Type B pancreatic cell (in vitro differentiated cells): ENCODE data around the gene STOML3. TPM values are rescaled to one million over a fixed set of nuclear protein-coding genes. Genes with fewer than 3 reads are reported as not detected.

Source experiments
- DNase-seq: peaks from one replicate; pipeline ENCODE4 v3.0.0; 2021; ENCODE audit warnings: mixed read lengths; ENCODE audit not compliant: unreplicated experiment; ENCODE audit errors: extremely low spot score
- H3K27ac Mint-ChIP-seq: 2 replicates; pipeline ENCODE4 v1.8.0; 2021; ENCODE audit warnings: mild to moderate bottlenecking, mixed read lengths
- H3K27me3 Mint-ChIP-seq: 2 replicates; pipeline ENCODE4 v1.8.0; 2021; ENCODE audit warnings: mixed read lengths
- H3K36me3 Mint-ChIP-seq: 2 replicates; pipeline ENCODE4 v1.8.0; 2021; ENCODE audit warnings: mixed read lengths
- H3K4me1 Mint-ChIP-seq: one replicate; pipeline ENCODE4 v1.8.0; 2021; ENCODE audit warnings: mixed read lengths; ENCODE audit not compliant: unreplicated experiment
- H3K4me3 Mint-ChIP-seq: 2 replicates; pipeline ENCODE4 v1.8.0; 2021; ENCODE audit warnings: mild to moderate bottlenecking, mixed read lengths
- H3K9me3 Mint-ChIP-seq: 2 replicates; pipeline ENCODE4 v1.8.0; 2021; ENCODE audit warnings: mixed read lengths
- total RNA-seq: library from RNA; stranded (reverse); gene quantifications from 2 replicates; pipeline ENCODE4 v1.2.1, GENCODE V29; 2021; ENCODE audit warnings: low replicate concordance
- TF ChIP-seq, protein P1 (sequence below): fragments of 200-600 bp; sonication (generic); conservative IDR thresholded peaks from 2 replicates; pipeline ENCODE4 v1.5.0; 2021; ENCODE audit warnings: antibody characterized with exemption, mild to moderate bottlenecking

Gene STOML3
- total RNA-seq, 1 donor from 2014 or later: 0.56 TPM

- Mint-ChIP-seq H3K4me3 (no peak overlapping the region), H3K4me1 (no peaks in the 10 kb centered on the region), H3K36me3 (no peaks in the 10 kb centered on the region), H3K27me3 (peaks cover 3% of the 10 kb centered on the region), H3K9me3 (no peaks in the 10 kb centered on the region), H3K27ac (no peak overlapping the region)
- TF ChIP-seq, protein P1, sequence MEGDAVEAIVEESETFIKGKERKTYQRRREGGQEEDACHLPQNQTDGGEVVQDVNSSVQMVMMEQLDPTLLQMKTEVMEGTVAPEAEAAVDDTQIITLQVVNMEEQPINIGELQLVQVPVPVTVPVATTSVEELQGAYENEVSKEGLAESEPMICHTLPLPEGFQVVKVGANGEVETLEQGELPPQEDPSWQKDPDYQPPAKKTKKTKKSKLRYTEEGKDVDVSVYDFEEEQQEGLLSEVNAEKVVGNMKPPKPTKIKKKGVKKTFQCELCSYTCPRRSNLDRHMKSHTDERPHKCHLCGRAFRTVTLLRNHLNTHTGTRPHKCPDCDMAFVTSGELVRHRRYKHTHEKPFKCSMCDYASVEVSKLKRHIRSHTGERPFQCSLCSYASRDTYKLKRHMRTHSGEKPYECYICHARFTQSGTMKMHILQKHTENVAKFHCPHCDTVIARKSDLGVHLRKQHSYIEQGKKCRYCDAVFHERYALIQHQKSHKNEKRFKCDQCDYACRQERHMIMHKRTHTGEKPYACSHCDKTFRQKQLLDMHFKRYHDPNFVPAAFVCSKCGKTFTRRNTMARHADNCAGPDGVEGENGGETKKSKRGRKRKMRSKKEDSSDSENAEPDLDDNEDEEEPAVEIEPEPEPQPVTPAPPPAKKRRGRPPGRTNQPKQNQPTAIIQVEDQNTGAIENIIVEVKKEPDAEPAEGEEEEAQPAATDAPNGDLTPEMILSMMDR: no peak
- DNase-seq: no peak
These were observed 25.4 kb downstream of the STOML3 start for GRCh38 chr13:38965281-38965680.

GRCh38 chr13:38960175-38960574, 30.5 kb downstream of the STOML3 start:
- no peaks in the 10 kb centered on the region for H3K4me1 Mint-ChIP-seq
- no peak overlapping the region for H3K27ac Mint-ChIP-seq

GRCh38 chr13:38957794-38958592, 32.6 kb downstream of the STOML3 start:
- DNase-seq: no peak
- Mint-ChIP-seq H3K36me3 (no peaks in the 10 kb centered on the region), H3K27me3 (no peaks in the 10 kb centered on the region), H3K4me3 (no peak overlapping the region), H3K27ac (no peak overlapping the region), H3K4me1 (no peaks in the 10 kb centered on the region), H3K9me3 (no peaks in the 10 kb centered on the region)
- TF ChIP-seq, protein P1: no peak

More at GRCh38 chr13:38960175-38960574, 30.5 kb downstream of the STOML3 start:
- TF ChIP-seq, protein P1: no peak
- Mint-ChIP-seq H3K27me3 (peaks cover 2% of the 10 kb centered on the region), H3K4me3 (no peak overlapping the region), H3K36me3 (no peaks in the 10 kb centered on the region), H3K9me3 (no peaks in the 10 kb centered on the region)
- no peak for DNase-seq

DNA sequence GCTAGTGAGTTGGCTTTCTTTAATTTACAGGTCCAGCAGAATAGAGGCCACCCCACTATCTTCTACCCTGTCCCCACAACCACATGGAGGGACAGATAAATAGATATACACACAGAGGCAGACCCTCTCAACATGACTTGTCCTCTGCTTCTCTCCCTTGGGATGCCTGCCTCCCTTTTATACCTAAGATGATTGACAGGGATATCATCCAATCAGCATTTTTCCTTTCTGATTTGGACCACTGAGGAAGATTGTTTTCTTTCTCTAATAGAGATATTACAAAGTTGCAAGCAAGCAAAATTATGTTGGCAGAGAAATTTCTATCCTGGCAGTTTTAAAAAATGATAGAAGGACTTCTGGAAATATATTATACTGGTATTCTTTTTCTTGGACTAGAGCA, 35.8 kb downstream of the STOML3 start:
- H3K27me3 Mint-ChIP-seq: peaks cover under 1% of the 10 kb centered on the region
- TF ChIP-seq, protein P1: no peak
- H3K4me3 Mint-ChIP-seq: no peak overlapping the region

GRCh38 chr13:38954291-38954690, 36.3 kb downstream of the STOML3 start:
- TF ChIP-seq, protein P1: no peak
- Mint-ChIP-seq H3K27ac (no peak overlapping the region), H3K36me3 (no peaks in the 10 kb centered on the region), H3K9me3 (peaks cover 8% of the 10 kb centered on the region), H3K27me3 (peaks cover 4% of the 10 kb centered on the region), H3K4me3 (no peak overlapping the region), H3K4me1 (peaks cover 3% of the 10 kb centered on the region)
- DNase-seq: no peak

More for the DNA sequence above, 35.8 kb downstream of the STOML3 start:
- H3K4me1 Mint-ChIP-seq: peaks cover 3% of the 10 kb centered on the region
- no peak for DNase-seq
- no peak overlapping the region for H3K27ac Mint-ChIP-seq
- peaks cover 6% of the 10 kb centered on the region for H3K9me3 Mint-ChIP-seq
- H3K36me3 Mint-ChIP-seq: no peaks in the 10 kb centered on the region
